Trophoblast cell (in vitro differentiated cells and primary cell): ENCODE results near the gene MAP3K19.
"Not testable (repeated sequence)": the region's sequence is repeated elsewhere in the genome, so short reads cannot be mapped to it uniquely, and the experiment has no call there.

ENCODE experiments used
- DNase-seq, 2 donors: peaks; one replicate each; pipeline ENCODE4 v3.0.0-alpha.2; 2016
- H2AFZ ChIP-seq: 2 replicates; pipeline ENCODE4 v1.6.1; 2013; ENCODE audit warnings: low read length, moderate library complexity, mild to moderate bottlenecking; ENCODE audit not compliant: insufficient read depth, poor library complexity
- H2AK5ac ChIP-seq: 2 replicates; pipeline ENCODE4 v1.6.1; 2013; ENCODE audit warnings: mild to moderate bottlenecking, low read length
- H2BK120ac ChIP-seq: 2 replicates; pipeline ENCODE4 v1.6.1; 2013; ENCODE audit warnings: low read length, mild to moderate bottlenecking, moderate library complexity; ENCODE audit not compliant: insufficient read depth, poor library complexity
- H2BK12ac ChIP-seq: 2 replicates; pipeline ENCODE4 v1.6.1; 2013; ENCODE audit warnings: mild to moderate bottlenecking, low read length, moderate library complexity
- H2BK5ac ChIP-seq: 2 replicates; pipeline ENCODE4 v1.6.1; 2013; ENCODE audit warnings: low read length, low read depth, moderate library complexity, mild to moderate bottlenecking; ENCODE audit not compliant: poor library complexity
- H3K14ac ChIP-seq: 2 replicates; pipeline ENCODE4 v1.6.1; 2013; ENCODE audit warnings: mild to moderate bottlenecking, low read length
- H3K18ac ChIP-seq: 2 replicates; pipeline ENCODE4 v1.6.1; 2013; ENCODE audit warnings: mild to moderate bottlenecking, low read length
- H3K23ac ChIP-seq: 2 replicates; pipeline ENCODE4 v1.6.1; 2013; ENCODE audit warnings: low read length
- H3K27ac ChIP-seq: 2 replicates; pipeline ENCODE4 v1.5.1; 2013; ENCODE audit warnings: low read depth, mild to moderate bottlenecking, inconsistent platforms, low read length, moderate library complexity
- H3K27me3 ChIP-seq: 2 replicates; pipeline ENCODE4 v1.6.1; 2013; ENCODE audit warnings: inconsistent platforms, mild to moderate bottlenecking, low read length, moderate library complexity; ENCODE audit not compliant: insufficient read depth
- H3K36me3 ChIP-seq, 2 experiments: 1 replicate in 1 of 2; 2 replicates in 1 of 2; pipeline ENCODE4 v1.6.1; 2013; ENCODE audit warnings: low read length in 2 of 2, mild to moderate bottlenecking in 2 of 2, moderate library complexity in 1 of 2; ENCODE audit not compliant: insufficient read depth in 2 of 2, control insufficient read depth in 1 of 2
- H3K4ac ChIP-seq: 2 replicates; pipeline ENCODE4 v1.6.1; 2013; ENCODE audit warnings: low read depth, mild to moderate bottlenecking, low read length, moderate library complexity
- H3K4me1 ChIP-seq, 2 experiments: 1 replicate in 1 of 2; 2 replicates in 1 of 2; pipeline ENCODE4 v1.6.1; 2013; ENCODE audit warnings: low read length in 2 of 2, mild to moderate bottlenecking in 2 of 2, moderate library complexity in 1 of 2; ENCODE audit not compliant: insufficient read depth in 2 of 2, control insufficient read depth in 1 of 2
- H3K4me2 ChIP-seq: 2 replicates; pipeline ENCODE4 v1.6.1; 2013; ENCODE audit warnings: inconsistent platforms, mild to moderate bottlenecking, low read length, moderate library complexity
- H3K4me3 ChIP-seq: 2 replicates; pipeline ENCODE4 v1.5.1; 2013; ENCODE audit warnings: mild to moderate bottlenecking, low read depth, low read length, inconsistent platforms
- H3K79me1 ChIP-seq: one replicate; pipeline ENCODE4 v1.6.1; 2013; ENCODE audit warnings: low read length
- H3K79me2 ChIP-seq: 2 replicates; pipeline ENCODE4 v1.6.1; 2013; ENCODE audit warnings: low read length, mild to moderate bottlenecking; ENCODE audit not compliant: control insufficient read depth, insufficient read depth, poor library complexity
- H3K9ac ChIP-seq: 2 replicates; pipeline ENCODE4 v1.6.1; 2013; ENCODE audit warnings: mild to moderate bottlenecking, low read length
- H3K9me3 ChIP-seq: 2 replicates; pipeline ENCODE4 v1.6.1; 2013; ENCODE audit warnings: low read depth, mild to moderate bottlenecking, control low read depth, inconsistent platforms, low read length; ENCODE audit not compliant: insufficient read depth
- H4K12ac ChIP-seq: 2 replicates; pipeline ENCODE4 v1.6.1; 2013; ENCODE audit warnings: low read depth, mild to moderate bottlenecking, low read length, moderate library complexity
- H4K8ac ChIP-seq: 2 replicates; pipeline ENCODE4 v1.6.1; 2013; ENCODE audit warnings: low read depth, mild to moderate bottlenecking, low read length, moderate library complexity
- H4K91ac ChIP-seq: one replicate; pipeline ENCODE4 v1.6.1; 2013; ENCODE audit warnings: low read depth, mild to moderate bottlenecking, low read length, moderate library complexity
- WGBS: extraction: QIAGEN DNeasy Blood & Tissue Kit; methylation state at CpG from one replicate; pipeline ENCODE4 v1.1.7; 2013; ENCODE audit warnings: missing lambda C conversion rate; ENCODE audit not compliant: insufficient read length, insufficient coverage; ENCODE audit errors: extremely low coverage; 5-methylcytosine and 5-hydroxymethylcytosine counted together

Gene MAP3K19

GRCh38 chr2:134977104-134977503 is 70.1 kb downstream of the MAP3K19 start:
- H3K4me2 ChIP-seq, H3K79me2 ChIP-seq, H3K27me3 ChIP-seq, H2AK5ac ChIP-seq, H4K91ac ChIP-seq, H3K14ac ChIP-seq, H4K8ac ChIP-seq, H2BK5ac ChIP-seq, H3K4me1 ChIP-seq, H2BK120ac ChIP-seq, H3K27ac ChIP-seq, H4K12ac ChIP-seq, H3K9ac ChIP-seq, H3K4ac ChIP-seq, H2BK12ac ChIP-seq, H3K18ac ChIP-seq, H3K4me3 ChIP-seq, H3K36me3 ChIP-seq, H3K79me1 ChIP-seq, H2AFZ ChIP-seq, H3K23ac ChIP-seq, H3K9me3 ChIP-seq: not testable (repeated sequence)
- no CpG with 5 or more reads among the region's 5 CpGs for WGBS
- DNase-seq = peak in 1 of 2 donors; percentile 21

- no peaks in the 10 kb centered on the region for H3K79me1 ChIP-seq
- H4K12ac ChIP-seq = no peak overlapping the region
- no peaks in the 10 kb centered on the region for H3K27me3 ChIP-seq
- no peak overlapping the region for H2BK5ac ChIP-seq
- no peak overlapping the region for H3K4me3 ChIP-seq
- no peak overlapping the region for H3K23ac ChIP-seq
- H2BK12ac ChIP-seq = no peak overlapping the region
- H3K14ac ChIP-seq = no peak overlapping the region
- H2BK120ac ChIP-seq = no peak overlapping the region
- H3K4ac ChIP-seq = no peak overlapping the region
- H3K79me2 ChIP-seq = no peaks in the 10 kb centered on the region
- H3K18ac ChIP-seq = no peak overlapping the region
- WGBS = no CpG with 5 or more reads among the region's 3 CpGs
- no peak overlapping the region for H2AK5ac ChIP-seq
- no peak overlapping the region for H3K27ac ChIP-seq
- no peak overlapping the region for H4K8ac ChIP-seq
- H2AFZ ChIP-seq = no peak overlapping the region
- peaks cover 5 to 6% of the 10 kb centered on the region in 2 experiments for H3K4me1 ChIP-seq
- peaks cover 4% of the 10 kb centered on the region for H3K9me3 ChIP-seq
- DNase-seq = no peak
- no peak overlapping the region for H3K9ac ChIP-seq
- H3K36me3 ChIP-seq = no peaks in the 10 kb centered on the region
- no peak overlapping the region for H4K91ac ChIP-seq
- H3K4me2 ChIP-seq = no peak overlapping the region
Measured at GRCh38 chr2:134976074-134976702, 71.1 kb downstream of the MAP3K19 start.

GRCh38 chr2:134975281-134976009 is 71.8 kb downstream of the MAP3K19 start:
- no CpG with 5 or more reads among the region's 6 CpGs for WGBS
- H3K27ac ChIP-seq = no peak overlapping the region
- no peak overlapping the region for H3K4me2 ChIP-seq

GRCh38 chr2:134973241-134974138 is 73.8 kb downstream of the MAP3K19 start:
- no peak overlapping the region for H3K4me2 ChIP-seq
- no peaks in the 10 kb centered on the region for H3K79me2 ChIP-seq
- peaks cover 5 to 6% of the 10 kb centered on the region in 2 experiments for H3K4me1 ChIP-seq
- no peak overlapping the region for H3K18ac ChIP-seq
- no peak for DNase-seq
- no peak overlapping the region for H2AK5ac ChIP-seq
- H2BK12ac ChIP-seq = no peak overlapping the region
- H4K12ac ChIP-seq = no peak overlapping the region
- no peak overlapping the region for H3K4me3 ChIP-seq
- no peak overlapping the region for H2AFZ ChIP-seq
- H2BK120ac ChIP-seq = no peak overlapping the region
- no peak overlapping the region for H3K23ac ChIP-seq
- no peak overlapping the region for H4K8ac ChIP-seq
- H4K91ac ChIP-seq = no peak overlapping the region
- H3K9ac ChIP-seq = no peak overlapping the region
- H2BK5ac ChIP-seq = no peak overlapping the region
- H3K27ac ChIP-seq = no peak overlapping the region
- H3K79me1 ChIP-seq = no peaks in the 10 kb centered on the region
- H3K36me3 ChIP-seq = no peaks in the 10 kb centered on the region
- no peak overlapping the region for H3K4ac ChIP-seq
- H3K9me3 ChIP-seq = peaks cover 4% of the 10 kb centered on the region
- WGBS = no CpG with 5 or more reads among the region's 2 CpGs
- H3K14ac ChIP-seq = no peak overlapping the region
- H3K27me3 ChIP-seq = no peaks in the 10 kb centered on the region

More at GRCh38 chr2:134975281-134976009, 71.8 kb downstream of the MAP3K19 start:
- H2AFZ ChIP-seq = no peak overlapping the region
- H3K18ac ChIP-seq = no peak overlapping the region
- no peaks in the 10 kb centered on the region for H3K36me3 ChIP-seq
- no peaks in the 10 kb centered on the region for H3K79me1 ChIP-seq
- H4K91ac ChIP-seq = no peak overlapping the region
- H2BK120ac ChIP-seq = no peak overlapping the region
- H2AK5ac ChIP-seq = no peak overlapping the region
- H2BK5ac ChIP-seq = no peak overlapping the region
- no peak overlapping the region for H2BK12ac ChIP-seq
- peaks cover 5 to 6% of the 10 kb centered on the region in 2 experiments for H3K4me1 ChIP-seq
- H3K9ac ChIP-seq = no peak overlapping the region
- H3K14ac ChIP-seq = no peak overlapping the region
- no peaks in the 10 kb centered on the region for H3K79me2 ChIP-seq
- no peak overlapping the region for H3K23ac ChIP-seq
- peak; percentile 15 to 44 for DNase-seq
- H4K8ac ChIP-seq = no peak overlapping the region
- H3K9me3 ChIP-seq = peaks cover 4% of the 10 kb centered on the region
- peak overlapping the region; percentile 18 for H3K4me3 ChIP-seq
- no peaks in the 10 kb centered on the region for H3K27me3 ChIP-seq
- H4K12ac ChIP-seq = no peak overlapping the region
- H3K4ac ChIP-seq = no peak overlapping the region
